Tibial nerve (tissue), 4 donors: ENCODE measurements around the gene PRR35. TPM values are rescaled to one million over a fixed set of nuclear protein-coding genes. Genes with fewer than 3 reads are reported as not detected.
A peak's percentile ranks its signal among the peaks of the same experiment; 100 is the strongest.

Source experiments
- DNase-seq, 2 donors: peaks; one replicate each; pipeline ENCODE4 v3.0.0-alpha.2; 2019; ENCODE audit warnings: low spot score in 2 of 2
- H3K27ac ChIP-seq, 4 donors: fragments of 200-600 bp; sonication (generic) in 3 of 4; one replicate each; pipeline ENCODE4 v1.5.1; 2017 to 2019; ENCODE audit warnings: mild to moderate bottlenecking in 1 of 4
- H3K27me3 ChIP-seq, 2 donors: fragments of 200-600 bp; sonication (generic) in 1 of 2; one replicate each; pipeline versions ENCODE4 v1.5.1 to v1.6.0; 2017 to 2019
- H3K36me3 ChIP-seq, 3 donors: fragments of 200-600 bp; sonication (generic); one replicate each; pipeline ENCODE4 v1.5.1; 2018 to 2019
- H3K4me1 ChIP-seq, 4 donors: fragments of 200-600 bp; sonication (generic) in 3 of 4; one replicate each; pipeline ENCODE4 v1.5.1; 2017 to 2019
- H3K4me3 ChIP-seq, 4 donors: fragments of 200-600 bp; sonication (generic) in 3 of 4; one replicate each; pipeline ENCODE4 v1.5.1; 2017 to 2019; ENCODE audit warnings: mild to moderate bottlenecking in 1 of 4, moderate library complexity in 1 of 4
- H3K9me3 ChIP-seq, 4 donors: fragments of 200-600 bp; sonication (generic) in 3 of 4; one replicate each; pipeline ENCODE4 v1.5.1; 2017 to 2019
- CTCF ChIP-seq, 5 experiments: fragments of 200-600 bp in 3 of 5; fragments of 450-650 bp in 2 of 5; sonication (generic) in 3 of 5; IDR thresholded peaks; one replicate each; pipeline ENCODE4 v1.5.1; 2016 to 2019; ENCODE audit warnings: antibody characterized with exemption in 5 of 5, mild to moderate bottlenecking in 3 of 5, moderate library complexity in 2 of 5
- EP300 ChIP-seq, 2 donors: sonication (generic); formaldehyde crosslinking; IDR thresholded peaks; one replicate each; pipeline ENCODE4 v1.6.1; 2017; ENCODE audit warnings: antibody characterized with exemption in 2 of 2, mild to moderate bottlenecking in 1 of 2
- POLR2A ChIP-seq, 2 donors: fragments of 450-650 bp; IDR thresholded peaks; one replicate each; pipeline ENCODE4 v1.6.1; 2017; ENCODE audit warnings: antibody characterized with exemption in 2 of 2, mild to moderate bottlenecking in 2 of 2, moderate library complexity in 2 of 2
- WGBS, 2 donors: methylation state at CpG; one replicate each; pipeline ENCODE4 v1.1.5; 2018; 5-methylcytosine and 5-hydroxymethylcytosine counted together
- total RNA-seq, 4 donors: library from RNA; depleted of rRNA; stranded (reverse); fragments of >200 nt; gene quantifications; one replicate each; pipeline ENCODE4 v1.1.0, GENCODE V29; 2016

Gene PRR35
- total RNA-seq, 4 donors from 2014 or later = not detected

DNA sequence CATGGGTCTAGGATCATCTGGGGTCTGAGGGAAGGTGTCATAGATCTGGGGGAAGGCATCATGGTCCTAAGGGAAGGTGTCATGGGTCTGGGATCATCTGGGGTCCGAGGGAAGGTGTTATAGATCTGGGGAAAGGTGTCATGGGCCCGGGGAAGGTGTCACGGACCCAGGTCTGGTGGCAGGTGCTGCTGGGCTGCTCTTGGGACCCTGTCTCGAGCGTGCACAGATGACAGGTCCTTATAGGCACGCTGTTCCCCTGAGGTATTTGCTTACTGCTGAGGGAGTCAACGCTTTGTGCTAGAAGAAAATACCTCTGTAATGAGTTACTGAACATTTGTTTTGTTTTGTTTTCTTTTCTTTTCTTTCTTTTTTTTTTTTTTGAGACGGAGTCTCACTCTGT, 31.0 kb downstream of the PRR35 start:
- H3K4me3 ChIP-seq = peak overlapping the region in 3 of 4 donors; percentile 64 to 99 (median 88)
- DNase-seq = no peak
- no peaks in the 10 kb centered on the region for H3K27me3 ChIP-seq
- no peak for TF ChIP-seq POLR2A (IDR thresholded peaks at IDR 0.05)
- H3K27ac ChIP-seq = peak overlapping the region in 2 of 4 donors; percentile 80 to 93
- WGBS, 2 donors = 72 to 84% methylated on average over 8 of the region's 8 CpGs
- H3K9me3 ChIP-seq = no peaks in the 10 kb centered on the region
- H3K4me1 ChIP-seq = peaks cover 0 to 73% (median 36%) of the 10 kb centered on the region in 4 donors
- peaks cover 0 to 15% (median 0%) of the 10 kb centered on the region in 3 donors for H3K36me3 ChIP-seq

DNA sequence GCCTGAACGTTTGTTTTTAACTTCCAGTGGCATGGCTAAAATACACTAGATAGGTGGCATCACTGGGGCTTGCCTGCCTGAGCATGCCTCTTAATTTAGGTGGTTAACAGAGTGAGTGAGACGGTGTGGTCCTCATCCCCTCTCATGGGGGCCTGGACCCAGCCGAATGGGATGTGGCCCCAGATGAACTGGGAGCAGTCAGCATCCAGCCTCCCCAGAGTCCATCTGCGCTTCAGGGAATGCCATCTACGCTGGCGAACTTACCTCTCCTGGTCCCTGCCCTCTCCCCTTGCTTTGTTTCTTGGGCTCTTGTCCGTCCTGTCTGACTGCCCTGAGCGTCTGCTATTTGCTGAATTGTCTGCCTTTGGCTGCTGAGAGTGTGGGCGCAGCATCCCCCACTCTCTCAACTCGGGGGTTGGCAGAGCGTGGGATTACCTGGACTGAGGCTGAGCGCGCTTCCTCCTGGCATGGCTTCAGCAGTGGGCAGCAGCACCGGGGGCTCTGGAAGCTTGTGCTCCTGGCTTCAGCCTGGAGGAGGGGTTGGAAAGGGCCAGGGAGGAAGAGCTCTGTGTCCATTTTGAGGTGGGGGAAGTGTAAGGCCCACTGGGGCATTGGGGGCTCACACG, 31.8 kb downstream of the PRR35 start:
- no peaks in the 10 kb centered on the region for H3K27me3 ChIP-seq
- peaks cover 0 to 23% (median 0%) of the 10 kb centered on the region in 3 donors for H3K36me3 ChIP-seq
- DNase-seq = no peak
- no peak for TF ChIP-seq CTCF (IDR thresholded peaks at IDR 0.05)
- no peak for TF ChIP-seq POLR2A (IDR thresholded peaks at IDR 0.05)
- no peak for TF ChIP-seq EP300 (IDR thresholded peaks at IDR 0.05)
- H3K4me3 ChIP-seq = no peak overlapping the region
- peak overlapping the region in 3 of 4 donors; percentile 38 to 68 (median 55) for H3K27ac ChIP-seq
- WGBS, 2 donors = 80 to 89% methylated on average over 15 of the region's 15 CpGs
- no peaks in the 10 kb centered on the region for H3K9me3 ChIP-seq
- H3K4me1 ChIP-seq = peaks cover 0 to 65% (median 34%) of the 10 kb centered on the region in 4 donors

GRCh38 chr16:592518-593306, 32.5 kb downstream of the PRR35 start:
- peak; percentile 45 to 50 for DNase-seq
- Histone ChIP-seq H3K36me3 (peaks cover 0 to 26% (median 0%) of the 10 kb centered on the region in 3 donors), H3K4me1 (peaks cover 0 to 58% (median 28%) of the 10 kb centered on the region in 4 donors), H3K4me3 (no peak overlapping the region), H3K27me3 (no peaks in the 10 kb centered on the region), H3K27ac (peak overlapping the region in 3 of 4 donors; percentile 38 to 68 (median 55)), H3K9me3 (no peaks in the 10 kb centered on the region)
- WGBS, 2 donors = 56 to 68% methylated on average over 21 to 24 of the region's 24 CpGs
- TF ChIP-seq EP300 (IDR thresholded peaks at IDR 0.05) = peak in 1 of 2 donors; percentile 20
- TF ChIP-seq POLR2A (IDR thresholded peaks at IDR 0.05) = no peak

- H3K36me3 ChIP-seq = peaks cover 0 to 26% (median 0%) of the 10 kb centered on the region in 3 donors
- WGBS, 2 donors = 84 to 89% methylated on average over 9 of the region's 9 CpGs
- peak overlapping the region in 3 of 4 donors; percentile 38 to 68 (median 55) for H3K27ac ChIP-seq
- TF ChIP-seq CTCF (IDR thresholded peaks at IDR 0.05) (no peak), POLR2A (IDR thresholded peaks at IDR 0.05) (no peak), EP300 (IDR thresholded peaks at IDR 0.05) (no peak)
- H3K27me3 ChIP-seq = no peaks in the 10 kb centered on the region
- no peaks in the 10 kb centered on the region for H3K9me3 ChIP-seq
- no peak overlapping the region for H3K4me3 ChIP-seq
- peaks cover 0 to 51% (median 22%) of the 10 kb centered on the region in 4 donors for H3K4me1 ChIP-seq
- DNase-seq = no peak
Observed at GRCh38 chr16:593406-593805, 33.2 kb downstream of the PRR35 start.

GRCh38 chr16:593807-594206, 33.6 kb downstream of the PRR35 start:
- no peaks in the 10 kb centered on the region for H3K9me3 ChIP-seq
- peaks cover 0 to 49% (median 21%) of the 10 kb centered on the region in 4 donors for H3K4me1 ChIP-seq
- H3K27me3 ChIP-seq = no peaks in the 10 kb centered on the region
- WGBS, 2 donors = 71 to 78% methylated on average over 11 to 16 of the region's 16 CpGs
- no peak overlapping the region for H3K4me3 ChIP-seq
- TF ChIP-seq CTCF (IDR thresholded peaks at IDR 0.05) = no peak
- no peak for TF ChIP-seq EP300 (IDR thresholded peaks at IDR 0.05)
- no peak for TF ChIP-seq POLR2A (IDR thresholded peaks at IDR 0.05)
- H3K27ac ChIP-seq = peak overlapping the region in 1 of 4 donors; percentile 68
- no peak for DNase-seq
- peaks cover 0 to 29% (median 0%) of the 10 kb centered on the region in 3 donors for H3K36me3 ChIP-seq

- WGBS, 2 donors = 81 to 86% methylated on average over 15 to 18 of the region's 18 CpGs
- Histone ChIP-seq H3K9me3 (no peaks in the 10 kb centered on the region), H3K36me3 (peaks cover 0 to 36% (median 4%) of the 10 kb centered on the region in 3 donors), H3K27me3 (no peaks in the 10 kb centered on the region), H3K4me1 (peaks cover 0 to 49% (median 21%) of the 10 kb centered on the region in 4 donors), H3K4me3 (no peak overlapping the region), H3K27ac (no peak overlapping the region)
- no peak for DNase-seq
- TF ChIP-seq POLR2A (IDR thresholded peaks at IDR 0.05) = no peak
- no peak for TF ChIP-seq CTCF (IDR thresholded peaks at IDR 0.05)
- no peak for TF ChIP-seq EP300 (IDR thresholded peaks at IDR 0.05)
Observed at GRCh38 chr16:595094-595528, 34.9 kb downstream of the PRR35 start.
